ENCODE measurements around the gene WNT7B. TPM values are rescaled to one million over a fixed set of nuclear protein-coding genes. Genes with fewer than 3 reads are reported as not detected.

WNT7B gene
- total and polyA plus RNA-seq, 2 of the 8 experiments (the other 6 are each of a cell fraction or from before 2014, with no cell fraction given): 0.14 to 0.24 TPM

DNA sequence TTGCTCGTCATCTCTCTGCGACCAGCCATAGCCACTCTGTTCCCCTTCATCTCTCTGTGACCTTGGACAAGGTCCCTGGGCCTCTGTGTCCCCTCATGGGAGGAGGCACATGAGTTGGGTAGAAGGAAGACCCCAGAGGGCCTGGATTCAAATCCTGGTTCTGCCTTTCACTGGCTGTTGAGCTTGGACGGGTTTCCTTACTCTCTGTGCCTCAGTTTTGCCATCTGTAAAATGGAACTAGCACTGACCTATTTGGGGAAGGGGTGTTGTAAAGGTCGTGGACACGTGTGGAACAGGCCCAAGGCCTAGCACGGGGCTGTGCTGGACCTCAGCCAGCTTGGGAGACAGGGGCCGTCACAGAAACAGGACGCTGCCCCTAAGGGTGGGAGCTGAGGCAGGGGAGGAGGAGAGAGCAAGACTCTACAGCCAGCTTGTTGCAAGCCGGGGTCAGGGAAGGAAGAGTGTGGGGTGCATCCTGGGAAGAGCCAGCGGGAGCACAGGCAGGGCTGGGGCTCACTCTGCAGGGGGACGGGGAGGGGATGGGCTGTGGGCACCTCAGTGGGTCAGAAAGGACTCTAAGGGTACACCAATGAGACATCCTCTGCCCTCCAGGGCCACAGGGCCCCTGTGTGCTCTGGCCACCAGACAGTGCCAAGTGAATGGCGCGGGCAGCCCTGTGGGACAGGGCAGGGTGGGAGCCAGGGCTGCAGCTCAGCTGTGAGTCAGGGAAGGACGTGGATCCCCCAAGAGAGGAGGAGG lies 59.1 kb downstream of the WNT7B start (continued):
- TF ChIP-seq ASH2L (IDR thresholded peaks at IDR 0.05; ENCODE audit: low read length) (no peak), EZH2 (IDR thresholded peaks at IDR 0.05; ENCODE audit: low read depth, low read length, severe bottlenecking) (no peak)
- TF ChIP-seq, protein P1, sequence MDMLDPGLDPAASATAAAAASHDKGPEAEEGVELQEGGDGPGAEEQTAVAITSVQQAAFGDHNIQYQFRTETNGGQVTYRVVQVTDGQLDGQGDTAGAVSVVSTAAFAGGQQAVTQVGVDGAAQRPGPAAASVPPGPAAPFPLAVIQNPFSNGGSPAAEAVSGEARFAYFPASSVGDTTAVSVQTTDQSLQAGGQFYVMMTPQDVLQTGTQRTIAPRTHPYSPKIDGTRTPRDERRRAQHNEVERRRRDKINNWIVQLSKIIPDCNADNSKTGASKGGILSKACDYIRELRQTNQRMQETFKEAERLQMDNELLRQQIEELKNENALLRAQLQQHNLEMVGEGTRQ (IDR thresholded peaks at IDR 0.05; ENCODE audit: low read length): no peak
